ENCODE results near the gene ARSD.
"Not testable (repeated sequence)": the region's sequence is repeated elsewhere in the genome, so short reads cannot be mapped to it uniquely, and the experiment has no call there.

Gene ARSD

DNA sequence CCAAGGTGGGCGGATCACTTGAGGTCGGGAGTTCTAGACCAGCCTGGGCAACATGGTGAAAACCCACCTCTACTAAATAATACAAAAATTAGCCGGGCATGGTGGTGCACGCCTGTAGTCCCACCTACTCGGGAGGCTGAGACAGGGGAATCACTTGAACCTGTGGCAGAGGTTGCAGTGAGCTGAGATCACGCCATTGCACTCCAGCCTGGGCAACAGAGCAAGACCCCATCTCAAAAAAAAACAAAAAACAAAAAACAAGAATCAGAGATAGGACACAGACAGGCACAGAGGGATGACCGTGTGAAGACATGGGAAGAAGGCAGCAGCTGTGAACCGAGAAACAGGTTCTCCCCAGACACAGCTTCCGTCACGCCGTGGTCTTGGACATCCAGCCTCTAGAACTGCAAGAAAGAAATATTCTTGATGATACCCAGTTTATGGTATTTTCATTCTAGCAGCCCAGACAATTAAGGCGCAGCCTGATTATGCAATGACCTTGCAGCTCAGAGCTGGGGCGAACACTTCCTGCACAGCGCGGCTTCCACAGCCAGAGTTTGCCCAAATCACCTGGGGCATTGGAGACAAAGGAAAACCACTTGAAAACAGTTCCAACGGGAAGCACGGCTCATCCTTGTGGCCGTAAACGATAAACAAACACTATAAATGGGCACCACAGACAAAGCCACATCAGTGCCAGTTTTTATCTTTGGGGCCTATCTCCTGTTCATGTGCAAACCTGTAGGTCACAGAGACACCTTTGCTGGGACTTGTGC, 4.2 kb upstream of the ARSD start:
- DNase-seq (ENCODE audit: low read depth in 2 of 2) = no peak

DNA sequence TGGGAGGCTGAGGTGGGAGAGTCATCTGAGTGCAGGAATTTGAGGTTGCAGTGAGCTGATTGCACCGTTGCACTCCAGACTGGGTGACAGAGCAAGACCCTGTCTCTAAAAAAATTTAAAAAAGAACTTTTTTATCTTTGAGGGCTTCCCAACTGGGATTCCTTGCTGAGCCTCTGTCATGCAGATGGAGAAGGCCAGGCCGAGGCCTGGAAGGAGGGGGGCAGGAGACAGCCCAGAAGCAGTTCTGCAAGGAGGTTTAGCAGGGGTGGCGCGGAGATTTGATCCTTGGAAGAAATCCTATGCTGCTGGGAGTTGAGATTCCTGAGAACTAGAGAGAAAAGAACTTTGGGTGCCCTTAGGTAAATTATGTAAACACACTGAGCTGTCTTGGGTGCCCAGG, 2.5 kb upstream of the ARSD start:
- DNase-seq (ENCODE audit: low read depth in 2 of 2) = no peak

DNA sequence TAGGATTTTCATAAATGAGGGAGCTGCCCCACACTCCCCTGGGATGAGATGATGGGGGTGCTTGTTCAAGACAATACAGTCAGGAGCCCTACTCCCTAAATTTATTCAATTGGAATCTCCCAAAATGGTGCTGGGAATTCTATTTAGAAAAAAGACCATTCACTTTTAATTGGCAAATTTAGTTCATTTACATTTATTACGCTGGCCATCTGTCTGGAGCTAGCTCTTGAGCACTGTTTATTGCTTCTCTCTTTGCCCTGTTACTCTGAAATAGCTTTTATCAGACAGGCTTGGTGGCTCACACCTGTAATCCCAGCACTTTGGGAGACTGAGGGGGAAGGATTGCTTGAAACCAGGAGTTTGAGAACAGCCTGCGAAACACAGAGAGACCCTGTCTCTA, 2.0 kb upstream of the ARSD start:
- DNase-seq (ENCODE audit: low read depth in 2 of 2) = no peak

DNA sequence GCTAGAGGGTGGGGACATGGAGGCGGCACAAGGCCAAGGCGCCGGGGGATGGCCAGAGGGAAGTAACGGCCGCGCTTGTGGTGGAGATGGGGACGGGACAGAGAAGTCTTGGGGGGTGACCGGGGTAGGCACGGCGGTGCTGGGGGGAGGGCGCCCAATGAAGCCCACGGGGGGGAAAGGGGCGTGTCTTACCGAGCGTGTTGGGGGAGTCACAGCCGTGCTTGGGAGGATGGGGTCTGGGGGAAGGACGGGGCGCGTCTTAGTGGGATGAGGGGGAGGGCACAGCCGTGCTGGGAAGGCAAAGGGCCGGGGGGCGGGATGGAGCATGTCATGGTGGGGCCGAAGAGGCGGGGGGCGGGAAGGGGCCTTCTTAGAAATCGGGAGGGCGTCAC, 952 bp downstream of the ARSD start:
- no peak for DNase-seq (ENCODE audit: low read depth in 2 of 2)

DNA sequence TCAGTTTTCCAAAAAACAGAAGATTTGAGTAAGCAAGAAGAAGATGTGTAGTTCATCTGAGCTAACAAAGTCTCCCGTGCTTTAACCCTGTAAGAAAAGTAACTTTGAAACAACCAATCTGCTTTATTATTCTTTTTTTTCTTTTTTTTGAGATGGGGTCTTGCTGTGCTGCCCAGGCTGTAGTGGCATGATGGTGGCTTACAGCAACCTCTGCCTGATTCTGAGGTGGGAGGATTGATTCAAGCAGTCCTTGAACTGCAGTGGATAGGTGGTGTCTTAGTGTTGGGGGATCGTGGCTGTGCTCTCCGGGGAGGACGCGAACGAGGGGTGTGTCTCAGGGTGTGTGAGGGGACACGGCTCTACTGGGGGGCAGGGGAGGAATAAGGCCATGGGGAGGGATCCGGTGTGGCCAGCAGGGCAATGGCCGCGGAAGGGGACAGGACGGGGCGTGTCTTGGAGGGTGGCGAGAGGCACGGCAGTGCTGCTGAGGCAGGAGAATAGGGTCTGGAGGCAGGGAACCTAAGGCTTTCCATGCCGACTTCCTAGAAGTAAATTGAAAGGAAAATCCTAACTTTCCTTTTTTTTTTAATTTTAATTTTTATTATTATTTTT, 2.4 kb downstream of the ARSD start:
- DNase-seq (ENCODE audit: low read depth in 2 of 2) = no peak

DNA sequence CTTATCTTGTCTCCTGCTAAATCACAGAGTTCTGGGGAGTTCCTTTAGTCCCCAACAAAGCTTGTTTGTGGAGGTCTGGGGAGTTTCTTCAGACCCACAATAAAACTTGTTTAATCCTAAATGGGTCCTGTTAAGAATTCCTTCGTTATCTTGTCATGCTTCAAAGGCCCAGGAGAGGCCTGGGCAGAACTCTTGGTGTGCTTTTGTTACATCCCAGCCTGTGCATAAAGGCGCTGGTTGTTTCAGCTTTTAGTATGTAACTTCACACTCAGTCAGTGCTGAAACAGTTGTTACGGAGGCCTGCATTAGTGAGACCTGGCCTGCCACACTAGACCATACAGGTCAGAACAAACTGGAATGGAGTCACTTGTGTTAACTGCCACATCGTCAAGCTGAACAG, 2.9 kb downstream of the ARSD start:
- DNase-seq (ENCODE audit: low read depth in 2 of 2) = not testable (repeated sequence)

DNA sequence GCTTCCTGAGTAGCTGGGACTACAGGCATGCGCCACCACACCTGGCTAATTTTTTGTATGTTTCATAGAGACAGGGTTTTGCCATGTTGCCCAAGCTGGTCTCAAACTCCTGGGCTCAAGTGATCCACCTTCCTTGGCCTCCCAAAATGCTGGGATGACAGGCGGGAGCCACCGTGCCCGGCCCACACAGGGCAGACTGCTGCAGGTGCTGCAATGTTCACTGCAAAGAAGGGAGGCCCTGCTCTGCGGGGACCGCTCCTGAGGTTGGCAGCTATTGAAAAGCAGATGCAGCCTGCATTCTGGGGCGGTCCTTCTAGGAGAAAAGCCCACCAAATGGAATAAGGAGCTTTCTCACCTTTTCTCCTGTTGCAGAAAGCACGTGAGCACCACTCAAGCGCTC, 5.0 kb downstream of the ARSD start:
- no peak for DNase-seq (ENCODE audit: low read depth in 2 of 2)

DNA sequence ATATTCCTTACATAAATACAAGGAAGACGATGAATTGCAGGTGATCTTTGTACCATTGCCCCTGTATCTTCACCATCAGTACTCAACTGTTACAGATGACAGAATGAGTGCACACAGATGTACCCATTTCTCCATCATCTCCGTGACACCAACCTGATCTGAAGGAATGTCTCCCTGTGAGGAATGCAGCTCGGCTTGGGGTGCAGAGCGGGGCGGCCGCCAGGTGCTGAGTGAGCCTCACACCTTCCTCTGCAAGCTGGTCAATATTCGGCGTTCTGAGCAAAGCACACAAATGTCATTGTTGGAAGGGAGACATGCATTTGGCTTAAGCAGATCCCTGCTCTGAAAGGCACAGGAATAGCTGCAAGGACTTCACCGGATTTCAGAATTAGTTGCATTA, 7.4 kb downstream of the ARSD start:
- DNase-seq (ENCODE audit: low read depth in 2 of 2) = no peak

DNA sequence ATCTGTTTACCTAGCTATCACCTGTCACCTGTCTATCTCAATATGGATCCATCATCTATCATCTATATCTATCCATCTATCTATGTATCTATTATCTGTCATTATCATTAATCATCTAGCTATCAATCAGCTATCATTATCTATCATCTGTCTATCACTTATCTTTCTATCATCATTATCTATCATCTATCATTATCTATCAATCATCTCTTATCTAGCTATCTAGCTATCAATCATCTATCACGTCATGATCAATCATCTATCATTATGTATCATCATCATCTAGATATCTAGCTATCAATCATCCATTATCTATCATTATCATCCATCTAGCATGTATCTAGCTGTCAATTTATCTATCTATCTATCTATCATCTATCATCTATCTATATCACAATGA, 7.9 kb downstream of the ARSD start:
- DNase-seq (ENCODE audit: low read depth in 2 of 2) = no peak

DNA sequence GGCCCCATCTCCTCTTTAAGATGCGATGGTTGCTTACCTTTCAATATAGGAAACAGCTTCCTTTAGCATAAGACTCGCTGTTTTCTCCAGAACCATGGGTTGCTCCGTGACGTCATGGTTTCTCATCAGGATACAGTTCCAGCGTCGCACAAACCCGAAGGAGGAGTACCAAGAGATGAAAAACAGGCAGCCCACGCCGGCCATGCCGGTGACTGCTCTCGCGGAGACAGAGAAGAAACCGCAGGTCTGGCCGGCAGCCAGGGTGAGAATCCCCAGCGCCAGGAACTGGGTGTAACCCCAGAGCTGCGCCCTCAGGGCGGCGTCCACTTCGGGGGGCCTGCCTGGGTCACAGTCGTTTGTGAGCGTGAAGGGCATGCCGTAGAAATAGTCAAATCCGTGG, 11.4 kb downstream of the ARSD start:
- DNase-seq (ENCODE audit: low read depth in 2 of 2) = no peak

DNA sequence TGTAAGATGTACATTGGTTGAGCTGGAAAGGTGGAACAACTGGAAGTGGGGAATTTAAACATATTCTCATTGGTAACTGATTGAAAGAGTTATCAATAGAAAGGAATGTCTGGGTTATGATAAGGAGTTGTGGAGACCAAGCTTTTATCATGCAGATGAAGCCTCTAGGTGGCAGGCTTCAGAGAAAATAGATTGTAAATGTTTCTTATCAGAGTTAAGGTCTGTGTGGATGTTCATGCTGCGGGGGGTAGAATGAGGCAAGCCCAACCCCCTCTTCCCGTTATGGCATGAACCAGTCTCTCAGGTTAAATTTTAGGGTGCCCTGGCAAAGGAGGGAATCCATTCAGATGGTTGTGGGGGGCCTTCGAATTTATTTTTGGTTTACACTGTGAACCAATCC, 16.0 kb downstream of the ARSD start:
- no peak for DNase-seq (ENCODE audit: low read depth in 2 of 2)

DNA sequence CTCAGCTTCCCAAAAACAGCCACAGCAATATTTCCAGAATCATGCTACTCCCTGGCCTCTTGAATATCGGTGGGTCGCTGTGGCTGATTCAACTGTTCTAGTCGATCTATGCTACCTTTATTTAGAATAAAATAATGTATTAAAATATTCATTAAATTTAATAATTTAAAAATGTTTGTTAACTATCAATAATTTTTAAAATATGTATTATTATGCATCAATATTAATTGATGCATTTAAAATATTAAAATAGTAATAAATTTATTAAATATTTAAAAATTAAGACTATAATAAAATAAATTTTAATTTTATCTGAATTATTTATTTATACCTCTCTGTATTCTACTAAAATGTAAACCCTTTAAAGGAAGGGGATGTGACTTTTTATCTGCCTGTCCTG, 19.0 kb downstream of the ARSD start:
- no peak for DNase-seq (ENCODE audit: low read depth in 2 of 2)

DNA sequence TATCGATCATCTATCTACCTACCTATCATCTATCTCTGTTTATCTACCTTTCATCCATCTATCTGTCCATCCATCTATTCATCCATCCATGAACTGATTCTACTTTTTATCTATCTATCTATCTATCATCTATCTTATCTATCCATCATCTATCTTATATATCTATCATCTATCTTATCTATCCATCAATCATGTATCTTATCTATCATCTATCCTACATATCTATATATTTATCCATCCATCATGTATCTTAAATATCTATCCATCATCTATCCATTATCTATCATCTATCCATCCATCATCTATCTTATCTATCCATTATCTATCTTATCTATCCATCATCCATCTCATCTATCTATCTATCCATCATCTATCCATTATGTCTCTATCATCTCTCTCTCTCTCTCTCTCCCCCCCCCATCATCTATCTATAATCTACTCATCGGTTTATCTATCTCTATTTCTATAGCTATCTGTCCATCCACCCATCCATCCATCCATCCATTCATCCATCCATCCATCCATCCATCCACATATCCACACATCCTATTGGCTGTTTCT, 20.9 kb downstream of the ARSD start:
- DNase-seq (ENCODE audit: low read depth in 2 of 2) = no peak

DNA sequence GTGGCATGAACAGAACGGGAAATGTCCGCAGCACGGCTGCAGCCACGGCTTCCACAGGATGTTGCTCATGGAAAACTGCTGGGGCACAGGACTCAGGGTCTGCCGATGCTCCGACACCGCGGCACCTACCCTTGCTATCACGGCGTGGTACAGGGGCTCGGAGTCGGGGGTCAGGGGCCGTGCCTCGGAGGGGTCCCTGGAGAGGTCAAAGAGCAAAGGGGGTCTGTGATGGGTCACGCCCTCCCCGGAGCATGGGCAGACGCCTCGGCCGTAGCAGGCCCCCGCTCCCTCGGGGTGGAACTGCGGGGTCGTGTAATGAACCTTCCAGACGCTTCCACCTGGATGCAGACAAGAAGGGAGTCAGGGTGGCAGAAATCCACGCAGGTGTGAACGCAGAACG, 21.8 kb downstream of the ARSD start:
- no peak for DNase-seq (ENCODE audit: low read depth in 2 of 2)

DNA sequence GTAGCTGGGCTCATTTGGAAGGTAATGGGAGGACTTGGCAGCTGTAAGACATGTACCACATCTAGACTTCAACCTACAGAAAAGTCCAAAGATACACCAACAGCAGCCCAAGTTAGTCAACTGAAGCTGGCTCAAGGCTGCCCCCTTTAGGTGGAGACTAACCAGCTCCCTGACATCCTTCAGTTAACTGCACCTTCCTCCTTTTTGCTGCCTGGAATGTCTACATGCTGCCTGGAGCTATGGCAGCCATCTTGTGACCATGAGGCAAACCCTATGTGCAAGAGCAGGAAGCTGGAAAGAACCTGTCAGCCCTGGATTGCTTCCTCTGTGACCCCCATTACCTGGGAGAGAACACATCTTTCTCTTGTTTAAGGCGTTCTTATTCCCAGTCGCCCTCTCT, 25.8 kb downstream of the ARSD start:
- DNase-seq (ENCODE audit: low read depth in 2 of 2) = no peak

DNA sequence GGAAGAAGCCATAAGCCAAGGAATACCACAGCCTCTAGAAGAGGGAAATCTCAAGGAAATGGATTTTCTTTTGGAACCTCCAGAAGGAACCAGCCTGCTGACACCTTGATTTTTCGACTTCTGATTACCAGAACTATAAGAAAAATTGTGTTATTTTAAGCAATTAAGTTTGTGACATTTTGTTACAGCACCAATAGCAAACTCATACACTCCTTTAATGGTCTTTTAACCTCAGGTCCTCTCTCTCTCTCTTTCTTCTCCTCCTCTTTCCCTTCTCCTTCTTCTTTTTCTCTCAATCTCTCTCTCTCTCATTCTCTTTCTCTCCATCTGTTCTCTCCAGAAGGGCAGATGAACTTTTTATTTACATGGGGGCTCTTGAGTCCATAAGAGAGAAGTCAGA, 26.3 kb downstream of the ARSD start:
- DNase-seq (ENCODE audit: low read depth in 2 of 2) = no peak

DNA sequence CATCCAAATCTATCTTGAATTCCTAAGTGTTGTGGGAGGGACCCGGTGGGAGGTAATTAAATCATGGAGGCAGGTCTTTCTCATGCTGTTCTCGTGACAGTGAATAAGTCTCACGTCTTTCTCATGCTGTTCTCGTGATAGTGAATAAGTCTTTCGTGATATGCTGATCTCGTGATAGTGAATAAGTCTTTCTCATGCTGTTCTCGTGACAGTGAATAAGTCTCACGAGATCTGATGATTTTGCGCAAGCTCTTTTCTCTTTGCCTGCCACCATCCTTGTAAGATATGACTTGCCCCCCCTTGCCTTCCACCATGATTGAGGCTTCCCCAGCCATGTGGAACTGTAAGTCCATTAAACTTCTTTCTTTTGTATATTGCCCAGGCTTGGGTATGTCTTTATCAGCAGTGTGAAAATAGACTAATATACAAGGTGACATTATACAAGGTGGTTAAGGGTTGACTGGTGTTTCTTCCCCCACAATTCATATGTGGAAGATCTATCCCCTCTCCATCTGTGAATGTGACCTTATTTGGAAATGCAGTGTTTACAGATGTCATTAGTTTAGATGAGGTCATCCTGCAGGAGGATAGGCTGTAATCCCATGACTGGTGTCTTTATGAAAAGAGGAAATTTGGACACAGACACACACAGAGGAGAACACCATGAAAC, 27.6 kb downstream of the ARSD start:
- no peak for DNase-seq (ENCODE audit: low read depth in 2 of 2)

DNA sequence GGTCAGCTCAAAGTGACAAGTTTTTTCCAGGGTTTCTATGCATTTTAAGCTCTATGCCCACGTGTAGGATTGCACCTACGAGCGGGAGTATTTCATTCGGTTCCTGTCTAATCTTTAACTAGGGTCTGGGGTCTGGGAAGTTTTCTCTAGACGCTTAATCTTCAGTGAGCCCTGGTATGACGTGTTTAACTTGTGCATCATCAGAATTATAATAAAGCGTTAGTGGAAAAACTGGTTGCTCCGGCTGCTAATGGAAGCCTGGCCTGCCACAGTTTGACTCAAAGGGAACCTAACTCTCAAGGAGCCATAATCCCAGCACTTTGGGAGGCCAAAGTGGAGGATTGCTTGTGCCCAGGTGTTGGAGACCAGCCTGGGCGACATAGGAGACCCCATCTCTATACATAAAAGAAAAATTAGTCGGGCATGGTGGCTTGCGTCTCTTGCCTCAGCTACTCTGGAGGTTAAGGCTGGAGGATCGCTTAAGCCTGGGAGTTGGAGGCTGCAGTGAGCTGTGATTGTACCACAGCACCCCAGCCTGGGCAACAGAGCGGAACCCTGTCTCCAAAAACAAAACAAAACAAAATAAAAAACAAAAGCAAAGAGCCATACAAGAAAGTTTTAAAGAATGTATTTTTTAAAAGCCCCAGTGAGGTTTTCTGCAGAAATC, 30.2 kb downstream of the ARSD start:
- DNase-seq (ENCODE audit: low read depth in 2 of 2) = no peak

DNA sequence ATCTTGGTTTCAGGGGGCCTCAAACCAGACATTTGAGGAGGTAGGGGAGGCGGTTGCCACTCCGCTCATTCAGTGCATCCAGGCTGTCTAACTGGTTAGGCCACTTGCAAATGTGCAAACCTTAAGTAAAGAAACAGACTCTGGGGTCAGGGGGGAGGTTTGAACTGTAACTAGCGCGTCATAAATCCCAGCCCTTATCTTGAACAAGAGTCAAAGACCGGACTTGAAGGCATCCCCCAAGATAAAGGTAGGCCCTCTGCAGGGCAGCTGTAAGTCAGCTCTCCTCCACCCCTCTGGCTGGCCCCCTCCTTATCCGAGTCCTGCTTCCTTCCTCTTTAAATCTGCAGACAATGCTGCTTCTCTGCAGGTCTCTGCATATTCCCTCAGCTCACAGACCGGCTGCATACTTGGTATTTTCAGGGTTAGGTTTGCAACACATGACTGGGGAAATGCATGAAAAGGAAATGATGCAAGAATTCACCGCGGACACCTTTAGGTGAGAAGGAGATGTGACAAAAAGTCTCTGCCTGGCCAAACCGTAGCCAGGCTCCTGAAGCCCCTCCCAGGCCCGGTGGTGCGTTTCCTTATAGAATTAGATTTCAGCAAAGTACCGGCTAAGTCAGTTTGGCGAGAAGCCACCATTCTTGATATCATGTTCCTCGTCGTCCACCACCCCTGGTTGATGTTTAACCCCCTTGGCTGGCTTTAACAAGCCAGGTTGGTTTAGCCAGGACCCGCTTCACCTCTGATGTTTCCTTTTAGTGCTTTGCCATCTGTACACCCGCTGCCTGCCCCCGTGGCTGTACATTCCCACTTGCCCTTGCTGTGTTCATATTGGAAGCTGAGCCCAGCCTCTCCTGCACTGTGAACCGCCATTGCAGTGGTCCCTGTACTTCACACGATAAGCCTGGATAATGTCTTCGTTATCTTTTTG, 31.2 kb downstream of the ARSD start:
- not testable (repeated sequence) for DNase-seq (ENCODE audit: low read depth in 2 of 2)

DNA sequence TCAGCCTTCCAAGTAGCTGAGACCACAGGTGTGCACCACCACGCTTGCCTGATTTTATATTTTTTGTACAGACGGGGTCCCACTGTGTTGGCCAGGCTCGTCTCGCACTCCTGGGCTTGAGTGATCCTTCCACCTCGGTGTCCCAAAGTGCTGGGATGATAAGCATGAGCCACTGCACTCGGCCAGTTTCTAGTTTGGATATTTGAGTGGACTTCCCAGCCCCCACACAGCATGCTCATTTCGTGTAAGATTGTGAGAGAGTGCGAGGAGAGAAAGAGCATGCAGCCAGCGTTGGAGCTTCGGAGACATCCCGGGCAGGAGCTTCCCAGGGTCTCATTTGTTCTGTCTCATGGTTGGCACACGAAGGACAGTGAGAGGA, 31.8 kb downstream of the ARSD start:
- no peak for DNase-seq (ENCODE audit: low read depth in 2 of 2)

DNA sequence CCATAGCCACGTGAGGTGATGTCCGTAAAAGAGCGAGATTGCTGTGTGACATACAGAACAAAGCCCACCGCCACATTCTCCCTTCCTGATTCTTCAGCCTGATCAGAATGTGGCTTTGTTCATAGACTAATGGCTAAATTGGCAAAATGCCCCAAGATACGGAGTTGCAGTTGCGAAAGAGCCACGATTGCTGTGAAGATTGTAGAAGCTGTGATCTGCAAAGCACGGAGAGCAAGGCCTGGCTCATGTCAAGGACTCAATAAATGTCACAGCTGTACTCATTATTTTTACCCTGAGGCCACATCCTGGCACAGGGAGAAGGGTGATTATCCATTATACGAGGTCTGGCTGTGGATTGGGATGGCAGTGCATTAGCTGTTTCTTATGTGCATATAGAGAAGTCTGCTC, 34.2 kb downstream of the ARSD start:
- no peak for DNase-seq (ENCODE audit: low read depth in 2 of 2)

All from stimulated activated CD4-positive, alpha-beta T cell treated with anti-CD3 and anti-CD28 coated beads, Interleukin-1b, Interleukin-23, amount 100 ng/mL, for 1 hour (primary cell).